Activated CD4-positive, alpha-beta T cell treated with anti-CD3 and anti-CD28 coated beads, Interleukin-10, Interleukin-2, amounts not matched to agents 100 ng/mL and 50 ng/mL, durations not matched to agents 16 hours and 8 hours (primary cell): Measurements from ENCODE around the gene CAPN13.

Experiments
- DNase-seq: peaks from one replicate; pipeline ENCODE4 v3.0.0-alpha.2; 2020

The CAPN13 gene

GRCh38 chr2:30678410-30679137, 128.7 kb downstream of the CAPN13 start:
- no peak for DNase-seq

- no peak for DNase-seq
Observed at GRCh38 chr2:30677861-30678385, 129.3 kb downstream of the CAPN13 start.

- DNase-seq, result no peak
Observed at GRCh38 chr2:30677231-30677630, 130.0 kb downstream of the CAPN13 start.

- no peak for DNase-seq
Observed at GRCh38 chr2:30675758-30676157, 131.5 kb downstream of the CAPN13 start.

GRCh38 chr2:30673127-30673526, 134.1 kb downstream of the CAPN13 start:
- no peak for DNase-seq
